Stimulated activated naive CD8-positive, alpha-beta T cell treated with anti-CD3 and anti-CD28 coated beads, Interleukin-15, Interleukin-2, amounts not matched to agents 100 U/mL and 50 U/mL, for 24 hours (primary cell): ENCODE results near the gene DDX25.

Experiments used
- ATAC-seq: fragments of 150-1000 bp; cut with Tn5 transposase; one replicate; pipeline ENCODE4 v1.10.0; 2021
- DNase-seq: peaks from one replicate; pipeline ENCODE4 v3.0.0; 2021

Gene DDX25

GRCh38 chr11:125935618-125936199, 31.4 kb downstream of the DDX25 start:
- no peak for DNase-seq
- no peak for ATAC-seq

GRCh38 chr11:125938418-125938817, 34.1 kb downstream of the DDX25 start:
- ATAC-seq, result no peak
- DNase-seq, result no peak

- DNase-seq, result no peak
These were observed 34.8 kb downstream of the DDX25 start for GRCh38 chr11:125939081-125939521.

GRCh38 chr11:125940145-125940544, 35.8 kb downstream of the DDX25 start:
- DNase-seq (no peak), ATAC-seq (no peak)

More at GRCh38 chr11:125939081-125939521, 34.8 kb downstream of the DDX25 start:
- ATAC-seq, result no peak

GRCh38 chr11:125941267-125941618, 36.9 kb downstream of the DDX25 start:
- no peak for ATAC-seq

GRCh38 chr11:125941619-125942611, 37.6 kb downstream of the DDX25 start:
- DNase-seq, result peak; percentile 66
- ATAC-seq, result peak; percentile 62

More at GRCh38 chr11:125941267-125941618, 36.9 kb downstream of the DDX25 start:
- DNase-seq, result no peak

- DNase-seq, result no peak
- ATAC-seq, result no peak
These were observed 38.6 kb downstream of the DDX25 start for GRCh38 chr11:125942771-125943428.

GRCh38 chr11:125943661-125944349, 39.5 kb downstream of the DDX25 start:
- DNase-seq (no peak), ATAC-seq (no peak)

- no peak for ATAC-seq
- no peak for DNase-seq
These were observed 40.2 kb downstream of the DDX25 start for GRCh38 chr11:125944350-125945010.

GRCh38 chr11:125945011-125945796, 40.9 kb downstream of the DDX25 start:
- ATAC-seq, result no peak
- no peak for DNase-seq

- DNase-seq, result no peak
- ATAC-seq, result no peak
These were observed 41.7 kb downstream of the DDX25 start, which contains the start of gene VSIG10L2 for GRCh38 chr11:125945797-125946520. VSIG10L2 (plus strand) TSS chr11:125946044; CDS start chr11:125946056, 12 bp downstream.

GRCh38 chr11:125946712-125947418, 42.6 kb downstream of the DDX25 start:
- ATAC-seq (no peak), DNase-seq (no peak)

- ATAC-seq, result no peak
- no peak for DNase-seq
These were observed 43.3 kb downstream of the DDX25 start for GRCh38 chr11:125947419-125948277.

GRCh38 chr11:125948278-125949051, 44.2 kb downstream of the DDX25 start:
- no peak for ATAC-seq
- DNase-seq, result no peak

- DNase-seq, result no peak
- ATAC-seq, result no peak
These were observed 45.2 kb downstream of the DDX25 start for GRCh38 chr11:125949271-125950177.

GRCh38 chr11:125950178-125950490, 45.8 kb downstream of the DDX25 start:
- no peak for DNase-seq
- no peak for ATAC-seq
